Stomach (tissue), 9 donors: Measurements from ENCODE around the gene H2BW2. TPM values are rescaled to one million over a fixed set of nuclear protein-coding genes. Genes with fewer than 3 reads are reported as not detected.

ENCODE experiments used
- DNase-seq, 2 donors: peaks; one replicate each; pipeline versions ENCODE4 v3.0.0 to v3.0.0-alpha.2; 2013 to 2019
- H3K27ac ChIP-seq, 5 donors: fragments of 200-600 bp in 4 of 5; sonication (generic) in 4 of 5; one replicate each; pipeline ENCODE4 v1.5.1; 2013 to 2019; ENCODE audit warnings: mild to moderate bottlenecking in 1 of 5, moderate library complexity in 1 of 5
- H3K27me3 ChIP-seq, 3 donors: fragments of 200-600 bp; sonication (generic); one replicate each; pipeline ENCODE4 v1.5.1; 2017 to 2019; ENCODE audit warnings: mixed run types in 1 of 3
- H3K36me3 ChIP-seq, 4 donors: fragments of 200-600 bp; sonication (generic); 1 replicate in 3 of 4; 2 replicates in 1 of 4; pipeline ENCODE4 v1.5.1; 2016 to 2019
- H3K4me1 ChIP-seq, 4 donors: fragments of 200-600 bp; sonication (generic); one replicate each; pipeline ENCODE4 v1.5.1; 2016 to 2019
- H3K4me3 ChIP-seq, 4 donors: fragments of 200-600 bp; sonication (generic) in 3 of 4; one replicate each; pipeline ENCODE4 v1.5.1; 2016 to 2019; ENCODE audit warnings: mild to moderate bottlenecking in 1 of 4
- H3K9me3 ChIP-seq, 4 donors: fragments of 200-600 bp; sonication (generic); one replicate each; pipeline ENCODE4 v1.5.1; 2016 to 2019
- CTCF ChIP-seq, 7 experiments: fragments of 450-650 bp in 4 of 7; fragments of 200-600 bp in 3 of 7; sonication (generic) in 3 of 7; IDR thresholded peaks; one replicate each; pipeline ENCODE4 v1.5.1; 2016 to 2019; ENCODE audit warnings: antibody characterized with exemption in 7 of 7, control low read depth in 2 of 7, mild to moderate bottlenecking in 1 of 7
- EP300 ChIP-seq: sonication (generic); formaldehyde crosslinking; IDR thresholded peaks from one replicate; pipeline ENCODE4 v1.6.1; 2017; ENCODE audit warnings: antibody characterized with exemption
- POLR2A ChIP-seq, 4 donors: fragments of 450-650 bp; IDR thresholded peaks; one replicate each; pipeline ENCODE4 v1.6.1; 2016; ENCODE audit warnings: antibody characterized with exemption in 4 of 4, control low read depth in 2 of 4, mild to moderate bottlenecking in 1 of 4, moderate library complexity in 1 of 4
- POLR2AphosphoS5 ChIP-seq, 3 donors: sonication (generic); formaldehyde crosslinking; IDR thresholded peaks; one replicate each; pipeline ENCODE4 v1.6.1; 2016; ENCODE audit warnings: antibody characterized with exemption in 3 of 3
- WGBS, 5 donors: extraction: QIAGEN DNeasy Blood & Tissue Kit in 3 of 5; methylation state at CpG; one replicate each; pipeline versions ENCODE4 v1.1.5 to v1.1.7; 2013 to 2018; 5-methylcytosine and 5-hydroxymethylcytosine counted together
- intact Hi-C: fragments of 100-400 bp; cut with DNase I; formaldehyde crosslinking; loops from one replicate; pipeline ENCODE4 v1.15.1; 2023; ENCODE audit warnings: low total_unique reads
- polyA plus RNA-seq, 3 donors: library from polyadenylated mRNA; stranded (reverse); fragments of 200-250 nt; gene quantifications; one replicate each; pipeline ENCODE4 v1.2.3, GENCODE V29; 2013
- total RNA-seq, 5 donors: library from RNA; depleted of rRNA; stranded (reverse); fragments of >200 nt; gene quantifications; one replicate each; pipeline versions ENCODE4 v1.1.0 to v1.2.3, GENCODE V29; 2014 to 2016
- donor health status: healthy with polysubstance abuse.
- donor health status: Bipolar disorder and iron deficiency.
- donor health status: healthy.

Gene H2BW2
- total and polyA plus RNA-seq, 8 donors = not detected

DNA sequence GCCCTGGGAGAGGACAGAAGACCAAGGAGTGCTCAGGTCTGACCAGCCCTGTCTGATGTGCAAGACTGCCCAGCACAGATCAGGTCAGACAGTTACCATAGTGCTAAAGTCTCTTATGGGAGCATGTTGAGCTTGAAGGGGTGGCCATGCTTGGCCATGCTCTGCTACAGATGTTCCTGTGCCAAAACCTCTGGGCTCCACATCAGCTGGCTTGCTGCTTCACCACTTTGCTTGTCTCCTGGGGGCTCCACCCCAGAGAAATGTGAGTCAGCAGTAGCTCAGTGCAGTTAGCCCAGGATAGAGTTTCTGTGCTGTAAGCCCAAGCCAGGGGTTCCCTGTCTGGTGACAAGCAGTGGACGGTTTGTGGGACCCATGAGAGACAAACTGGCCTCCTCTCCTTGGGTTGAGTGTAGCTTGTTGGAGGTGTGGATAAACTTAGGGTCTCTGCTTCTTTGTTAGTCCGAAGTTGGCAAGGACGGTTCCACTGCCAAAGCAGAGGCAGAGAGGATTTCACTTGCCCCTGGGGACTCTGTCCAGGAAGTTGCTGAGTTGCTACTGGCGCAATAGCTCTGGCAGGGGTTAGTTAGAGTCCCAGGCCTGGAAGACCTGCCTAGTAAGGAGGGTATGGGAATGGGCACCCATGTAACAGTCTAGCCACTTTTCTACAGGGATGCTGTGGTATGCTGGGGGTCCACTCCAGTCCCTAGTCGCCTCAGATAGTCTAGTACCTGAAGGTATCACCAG is 45.0 kb downstream of the H2BW2 start:
- Histone ChIP-seq H3K4me1 (no peaks in the 10 kb centered on the region), H3K4me3 (no peak overlapping the region), H3K9me3 (no peaks in the 10 kb centered on the region), H3K36me3 (no peaks in the 10 kb centered on the region), H3K27ac (no peak overlapping the region), H3K27me3 (peaks cover 0 to 19% (median 0%) of the 10 kb centered on the region in 3 donors)
- 60 to 88% (median 76%) methylated on average over 4 to 5 of the region's 5 CpGs for WGBS, 5 donors
- DNase-seq = no peak
- no peak for TF ChIP-seq CTCF (IDR thresholded peaks at IDR 0.05)
- no peak for TF ChIP-seq POLR2A (IDR thresholded peaks at IDR 0.05)
- no peak for TF ChIP-seq EP300
- intact Hi-C loops = no loop called here

GRCh38 chrX:104085477-104085876 is 45.7 kb downstream of the H2BW2 start:
- intact Hi-C loops = no loop called here
- DNase-seq = no peak
- no peak overlapping the region for H3K27ac ChIP-seq
- H3K4me3 ChIP-seq = no peak overlapping the region
- H3K27me3 ChIP-seq = peaks cover 0 to 19% (median 0%) of the 10 kb centered on the region in 3 donors
- 80 to 90% (median 83%) methylated on average over 1 to 7 of the region's 7 CpGs for WGBS, 5 donors
- H3K36me3 ChIP-seq = no peaks in the 10 kb centered on the region
- TF ChIP-seq CTCF (IDR thresholded peaks at IDR 0.05) (no peak), EP300 (no peak), POLR2A (IDR thresholded peaks at IDR 0.05) (no peak), POLR2AphosphoS5 (IDR thresholded peaks at IDR 0.05) (no peak)
- H3K9me3 ChIP-seq = no peaks in the 10 kb centered on the region
- no peaks in the 10 kb centered on the region for H3K4me1 ChIP-seq

GRCh38 chrX:104085919-104086318 is 46.2 kb downstream of the H2BW2 start:
- WGBS, 5 donors = 78 to 92% (median 83%) methylated on average over 4 to 7 of the region's 7 CpGs
- Histone ChIP-seq H3K27me3 (peaks cover 0 to 19% (median 0%) of the 10 kb centered on the region in 3 donors), H3K9me3 (no peaks in the 10 kb centered on the region), H3K36me3 (no peaks in the 10 kb centered on the region), H3K4me3 (no peak overlapping the region), H3K27ac (no peak overlapping the region), H3K4me1 (no peaks in the 10 kb centered on the region)
- intact Hi-C loops = no loop called here
- no peak for TF ChIP-seq POLR2A (IDR thresholded peaks at IDR 0.05)
- no peak for TF ChIP-seq POLR2AphosphoS5 (IDR thresholded peaks at IDR 0.05)
- TF ChIP-seq EP300 = no peak
- no peak for TF ChIP-seq CTCF (IDR thresholded peaks at IDR 0.05)
- no peak for DNase-seq

Other genes starting within 250 kb of the H2BW2 start
- gene RAB9B, start 207.7 kb upstream of the H2BW2 start, total RNA-seq = 10 to 100 TPM in 1 of 5 donors, 1 to 10 TPM in 3, not detected in 1; 1.2 to 11.0 (median 4.0) TPM
- gene RAB9B, start 207.7 kb upstream of the H2BW2 start, polyA plus RNA-seq = 1 to 10 TPM in 2 of 3 donors, under 1 TPM in 1; 0.76 to 2.3 (median 1.4) TPM
- gene TMSB15B, start 77.3 kb upstream of the H2BW2 start, total RNA-seq = 1 to 10 TPM in 2 of 5 donors, not detected in 3; 3.8 to 8.8 TPM
- gene TMSB15B, start 77.3 kb upstream of the H2BW2 start, polyA plus RNA-seq = 1 to 10 TPM; 5.3 to 9.6 (median 5.7) TPM
- gene H2BW1, start 26.2 kb upstream of the H2BW2 start, total RNA-seq = not detected
- not detected for gene H2BW1, start 26.2 kb upstream of the H2BW2 start, polyA plus RNA-seq
- 10 to 100 TPM in 1 of 5 donors, 1 to 10 TPM in 1, not detected in 3; 1.6 to 11.7 TPM for gene TMSB15C, start 36.3 kb downstream of the H2BW2 start, total RNA-seq
- under 1 TPM; 0.33 to 0.76 (median 0.62) TPM for gene TMSB15C, start 36.3 kb downstream of the H2BW2 start, polyA plus RNA-seq
- gene ZCCHC18, start 72.6 kb downstream of the H2BW2 start, total RNA-seq = 1 to 10 TPM in 1 of 5 donors, under 1 TPM in 1, not detected in 3; 0.92 to 2.8 TPM
- 1 to 10 TPM in 1 of 3 donors, under 1 TPM in 2; 0.50 to 1.3 (median 0.61) TPM for gene ZCCHC18, start 72.6 kb downstream of the H2BW2 start, polyA plus RNA-seq
- 100 to 1,000 TPM in 1 of 5 donors, 10 to 100 TPM in 1, 1 to 10 TPM in 3; 2.9 to 118 (median 9.1) TPM for gene SLC25A53, start 117.1 kb downstream of the H2BW2 start, total RNA-seq
- gene SLC25A53, start 117.1 kb downstream of the H2BW2 start, polyA plus RNA-seq = 1 to 10 TPM; 3.3 to 8.0 (median 3.5) TPM
- 10 to 100 TPM; 16.3 to 41.3 (median 19.7) TPM for gene FAM199X, start 126.5 kb downstream of the H2BW2 start, total RNA-seq
- 1 to 10 TPM; 4.5 to 7.2 (median 4.6) TPM for gene FAM199X, start 126.5 kb downstream of the H2BW2 start, polyA plus RNA-seq
- not detected for gene ESX1, start 215.0 kb downstream of the H2BW2 start, total RNA-seq
- not detected for gene ESX1, start 215.0 kb downstream of the H2BW2 start, polyA plus RNA-seq